CD14-positive monocyte (primary cell): Measurements from ENCODE around the gene GSKIP. TPM values are rescaled to one million over a fixed set of nuclear protein-coding genes. Genes with fewer than 3 reads are reported as not detected.

Experiments used
- DNase-seq, 3 donors: peaks; one replicate each; pipeline ENCODE4 v3.0.0-alpha.2; 2011 to 2022
- H2AFZ ChIP-seq: 2 replicates; pipeline ENCODE4 v1.6.0; 2012; ENCODE audit warnings: mild to moderate bottlenecking, low read depth, low read length, inconsistent platforms; ENCODE audit not compliant: insufficient read depth, poor library complexity, severe bottlenecking
- H3K27ac ChIP-seq, 2 donors: 1 replicate in 1 of 2; 2 replicates in 1 of 2; pipeline ENCODE4 v1.5.1; 2012 to 2013; ENCODE audit warnings: low read length in 2 of 2, control low read depth in 1 of 2, inconsistent platforms in 1 of 2, low read depth in 1 of 2, mild to moderate bottlenecking in 1 of 2
- H3K27me3 ChIP-seq, 2 donors: one replicate each; pipeline versions ENCODE4 v1.6.0 to v1.6.1; 2011 to 2013; ENCODE audit warnings: low read length in 2 of 2; ENCODE audit not compliant: control insufficient read depth in 2 of 2, insufficient read depth in 2 of 2
- H3K36me3 ChIP-seq, 2 donors: replicated peaks in 1 of 2; 1 replicate in 1 of 2; 2 replicates in 1 of 2; pipeline versions ENCODE4 v1.5.1 to v1.6.1; 2012 to 2013; ENCODE audit warnings: low read length in 2 of 2, control low read depth in 1 of 2, inconsistent platforms in 1 of 2, mild to moderate bottlenecking in 1 of 2; ENCODE audit not compliant: insufficient read depth in 2 of 2, control insufficient read depth in 1 of 2
- H3K4me1 ChIP-seq, 2 donors: 1 replicate in 1 of 2; 2 replicates in 1 of 2; pipeline versions ENCODE4 v1.5.1 to v1.6.1; 2012 to 2013; ENCODE audit warnings: low read length in 2 of 2, control low read depth in 1 of 2, inconsistent platforms in 1 of 2, mild to moderate bottlenecking in 1 of 2, moderate library complexity in 1 of 2; ENCODE audit not compliant: insufficient read depth in 2 of 2, control insufficient read depth in 1 of 2
- H3K4me2 ChIP-seq: replicated peaks from 2 replicates; pipeline ENCODE3; 2012; ENCODE audit warnings: low read length, moderate library complexity, mild to moderate bottlenecking; ENCODE audit not compliant: poor library complexity, severe bottlenecking; ENCODE audit errors: extremely low read depth
- H3K4me3 ChIP-seq, 3 experiments: fragments of 200-600 bp in 1 of 3; sonication (generic) in 1 of 3; replicated peaks in 1 of 3; 1 replicate in 2 of 3; 2 replicates in 1 of 3; pipeline ENCODE4 v1.5.1; 2011 to 2013; ENCODE audit warnings: low read length in 3 of 3, mild to moderate bottlenecking in 3 of 3, control low read depth in 2 of 3, low read depth in 2 of 3, inconsistent platforms in 1 of 3, moderate library complexity in 1 of 3
- H3K79me2 ChIP-seq: 2 replicates; pipeline ENCODE4 v1.6.0; 2012; ENCODE audit warnings: mild to moderate bottlenecking, control low read depth, inconsistent platforms, low read length, moderate library complexity; ENCODE audit not compliant: insufficient read depth
- H3K9ac ChIP-seq: 2 replicates; pipeline ENCODE4 v1.6.0; 2017; ENCODE audit warnings: low read length, mild to moderate bottlenecking; ENCODE audit not compliant: insufficient read depth, poor library complexity, severe bottlenecking
- H3K9me3 ChIP-seq, 2 donors: replicated peaks in 1 of 2; 1 replicate in 1 of 2; 2 replicates in 1 of 2; pipeline versions ENCODE4 v1.5.1 to v1.6.1; 2012 to 2013; ENCODE audit warnings: low read length in 2 of 2, control low read depth in 1 of 2; ENCODE audit not compliant: control insufficient read depth in 1 of 2, insufficient read depth in 1 of 2
- H4K20me1 ChIP-seq: 2 replicates; pipeline ENCODE4 v1.6.0; 2012; ENCODE audit warnings: mild to moderate bottlenecking, low read length, control low read depth, moderate library complexity; ENCODE audit not compliant: insufficient read depth
- H3K27ac Mint-ChIP-seq, 7 donors: one replicate each; pipeline ENCODE4 v1.8.0; 2020; ENCODE audit warnings: mild to moderate bottlenecking in 7 of 7, mixed read lengths in 7 of 7, moderate library complexity in 6 of 7, inconsistent platforms in 2 of 7
- H3K27me3 Mint-ChIP-seq, 3 donors: one replicate each; pipeline ENCODE4 v1.8.0; 2021 to 2022; ENCODE audit warnings: low read depth in 3 of 3, mild to moderate bottlenecking in 3 of 3, mixed read lengths in 3 of 3, moderate library complexity in 3 of 3, inconsistent platforms in 1 of 3
- H3K36me3 Mint-ChIP-seq, 2 donors: one replicate each; pipeline ENCODE4 v1.8.0; 2020; ENCODE audit warnings: mixed read lengths in 2 of 2, inconsistent platforms in 1 of 2, mild to moderate bottlenecking in 1 of 2
- H3K4me1 Mint-ChIP-seq: one replicate; pipeline ENCODE4 v1.8.0; 2020; ENCODE audit warnings: mild to moderate bottlenecking, mixed read lengths
- H3K4me3 Mint-ChIP-seq, 2 donors: one replicate each; pipeline ENCODE4 v1.8.0; 2020; ENCODE audit warnings: mild to moderate bottlenecking in 2 of 2, mixed read lengths in 2 of 2, moderate library complexity in 1 of 2
- H3K9me3 Mint-ChIP-seq, 7 donors: one replicate each; pipeline ENCODE4 v1.8.0; 2020 to 2022; ENCODE audit warnings: mixed read lengths in 7 of 7, mild to moderate bottlenecking in 6 of 7, moderate library complexity in 6 of 7, inconsistent platforms in 2 of 7
- WGBS: methylation state at CpG from one replicate; pipeline ENCODE4 v1.1.5; 2013; ENCODE audit warnings: missing lambda C conversion rate; ENCODE audit not compliant: insufficient coverage; 5-methylcytosine and 5-hydroxymethylcytosine counted together
- intact Hi-C, 2 donors: fragments of 100-400 bp; cut with micrococcal nuclease; formaldehyde crosslinking; loops; one replicate each; pipeline versions ENCODE4 v1.15.0 to v1.15.1; 2023
- polyA plus RNA-seq, 3 donors: library from polyadenylated mRNA; depleted of rRNA in 1 of 3; unstranded in 2 of 3; stranded (reverse) in 1 of 3; fragments of 300-500 nt in 2 of 3; fragments of >200 nt in 1 of 3; fragmentation: Illumina TruSeq in 2 of 3; gene quantifications; 1 replicate in 2 of 3; 2 replicates in 1 of 3; pipeline ENCODE4 v1.2.3, GENCODE V29; 2012 to 2021
- TF ChIP-seq, protein P1 (sequence below): fragments of 200-600 bp; IDR thresholded peaks from one replicate; pipeline ENCODE4 v1.8.0; 2022; ENCODE audit warnings: antibody characterized with exemption, mild to moderate bottlenecking

GSKIP gene
- polyA plus RNA-seq, 3 donors = 3.1 to 24.7 (median 20.7) TPM

DNA sequence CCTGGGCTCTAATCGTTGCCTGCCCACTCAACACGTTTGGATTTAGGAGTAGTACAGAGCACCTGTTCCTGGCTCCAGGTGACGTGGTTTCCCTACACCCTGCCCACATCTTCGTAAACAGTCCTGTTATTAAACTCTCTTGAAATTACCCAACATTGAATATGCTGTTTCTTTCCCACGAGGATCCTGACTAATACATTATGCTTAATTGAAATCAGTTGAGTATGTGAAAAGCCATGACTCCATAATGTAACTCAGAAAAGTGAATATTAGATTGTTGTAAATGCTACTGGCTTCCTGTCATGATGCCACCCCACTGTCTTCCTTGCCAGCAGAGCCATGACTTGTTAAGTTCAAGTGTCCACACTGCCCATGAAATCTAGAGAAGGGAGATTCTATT lies 50.2 kb downstream of the GSKIP start:
- H3K4me1 Mint-ChIP-seq = no peaks in the 10 kb centered on the region
- no peaks in the 10 kb centered on the region for H3K36me3 Mint-ChIP-seq
- Histone ChIP-seq H3K27ac (no peak overlapping the region), H3K27me3 (no peaks in the 10 kb centered on the region), H3K4me2 (no peak overlapping the region), H3K36me3 (no peaks in the 10 kb centered on the region), H4K20me1 (no peaks in the 10 kb centered on the region), H3K4me3 (no peak overlapping the region), H2AFZ (no peak overlapping the region), H3K9me3 (no peaks in the 10 kb centered on the region), H3K4me1 (no peaks in the 10 kb centered on the region), H3K79me2 (no peaks in the 10 kb centered on the region), H3K9ac (no peak overlapping the region)
- peaks cover 0 to 5% (median 1%) of the 10 kb centered on the region in 3 donors for H3K27me3 Mint-ChIP-seq
- WGBS = 100% methylated on average over 1 of the region's 5 CpGs
- intact Hi-C loops = no loop called here
- no peak for DNase-seq
- no peak overlapping the region for H3K27ac Mint-ChIP-seq
- no peak overlapping the region for H3K4me3 Mint-ChIP-seq
- H3K9me3 Mint-ChIP-seq = peaks cover 0 to 2% (median 0%) of the 10 kb centered on the region in 7 donors
- TF ChIP-seq, protein P1, sequence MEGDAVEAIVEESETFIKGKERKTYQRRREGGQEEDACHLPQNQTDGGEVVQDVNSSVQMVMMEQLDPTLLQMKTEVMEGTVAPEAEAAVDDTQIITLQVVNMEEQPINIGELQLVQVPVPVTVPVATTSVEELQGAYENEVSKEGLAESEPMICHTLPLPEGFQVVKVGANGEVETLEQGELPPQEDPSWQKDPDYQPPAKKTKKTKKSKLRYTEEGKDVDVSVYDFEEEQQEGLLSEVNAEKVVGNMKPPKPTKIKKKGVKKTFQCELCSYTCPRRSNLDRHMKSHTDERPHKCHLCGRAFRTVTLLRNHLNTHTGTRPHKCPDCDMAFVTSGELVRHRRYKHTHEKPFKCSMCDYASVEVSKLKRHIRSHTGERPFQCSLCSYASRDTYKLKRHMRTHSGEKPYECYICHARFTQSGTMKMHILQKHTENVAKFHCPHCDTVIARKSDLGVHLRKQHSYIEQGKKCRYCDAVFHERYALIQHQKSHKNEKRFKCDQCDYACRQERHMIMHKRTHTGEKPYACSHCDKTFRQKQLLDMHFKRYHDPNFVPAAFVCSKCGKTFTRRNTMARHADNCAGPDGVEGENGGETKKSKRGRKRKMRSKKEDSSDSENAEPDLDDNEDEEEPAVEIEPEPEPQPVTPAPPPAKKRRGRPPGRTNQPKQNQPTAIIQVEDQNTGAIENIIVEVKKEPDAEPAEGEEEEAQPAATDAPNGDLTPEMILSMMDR = no peak

DNA sequence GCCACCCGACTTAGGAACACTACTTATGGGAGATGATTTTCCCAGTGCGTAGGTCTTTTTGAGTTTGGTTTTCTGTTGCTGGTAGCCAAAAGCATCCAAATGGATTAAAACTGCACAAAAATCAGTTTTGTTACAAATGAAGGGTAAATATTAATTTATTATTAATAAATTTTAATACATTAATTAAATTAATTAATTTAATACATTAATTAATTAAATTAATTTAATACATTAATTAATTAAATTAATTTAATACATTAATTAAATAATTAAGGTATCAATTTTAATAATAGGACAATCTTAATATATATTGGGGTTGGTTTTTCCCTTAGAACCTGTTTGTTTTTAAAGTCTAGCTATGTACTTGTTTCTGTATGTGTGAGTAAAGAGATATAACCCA lies 52.2 kb downstream of the GSKIP start:
- H3K36me3 ChIP-seq = no peaks in the 10 kb centered on the region
- H3K4me1 Mint-ChIP-seq = no peaks in the 10 kb centered on the region
- TF ChIP-seq, protein P1 = no peak
- WGBS = 100% methylated on average over 1 of the region's 2 CpGs
- H3K27me3 ChIP-seq = no peaks in the 10 kb centered on the region
- DNase-seq = no peak
- no peak overlapping the region for H3K27ac ChIP-seq
- no peaks in the 10 kb centered on the region for H4K20me1 ChIP-seq
- no peak overlapping the region for H3K27ac Mint-ChIP-seq
- H3K79me2 ChIP-seq = no peaks in the 10 kb centered on the region
- no peak overlapping the region for H2AFZ ChIP-seq
- H3K4me3 Mint-ChIP-seq = no peak overlapping the region
- H3K4me2 ChIP-seq = no peak overlapping the region
- no peak overlapping the region for H3K9ac ChIP-seq
- peaks cover 0 to 2% (median 0%) of the 10 kb centered on the region in 3 donors for H3K27me3 Mint-ChIP-seq
- no peaks in the 10 kb centered on the region for H3K36me3 Mint-ChIP-seq
- intact Hi-C loops = no loop called here
- no peaks in the 10 kb centered on the region for H3K9me3 ChIP-seq
- H3K9me3 Mint-ChIP-seq = peaks cover 0 to 2% (median 0%) of the 10 kb centered on the region in 7 donors
- no peak overlapping the region for H3K4me3 ChIP-seq
- no peaks in the 10 kb centered on the region for H3K4me1 ChIP-seq
